IMR-90 (cell line): ENCODE measurements around the gene TENM4. TPM values are rescaled to one million over a fixed set of nuclear protein-coding genes. Genes with fewer than 3 reads are reported as not detected.
A peak's percentile ranks its signal among the peaks of the same experiment; 100 is the strongest.

Source experiments
- ATAC-seq: fragments of 200-7000 bp; cut with Tn5 transposase; 2 replicates; pipeline ENCODE4 v1.9.1; 2020; ENCODE audit warnings: low read depth, mild to moderate bottlenecking, moderate library complexity
- BruUV-seq: library from RNA; stranded (reverse); fragments of 400-500 nt; replicated peaks from 2 replicates; lab custom pipeline; 2021; lab: Mats Ljungman, UMichigan
- CTCF ChIA-PET: fragments of 300-600 bp; formaldehyde crosslinking; extraction: SDS; loops from one replicate; lab custom pipeline; 2021; ENCODE audit warnings: antibody characterized with exemption; lab: Yijun Ruan, JAX
- POLR2A ChIA-PET: fragments of 300-600 bp; sonication (Branson Sonifier 250); formaldehyde crosslinking; loops from one replicate; lab custom pipeline; 2022; ENCODE audit warnings: antibody characterized with exemption; ENCODE audit not compliant: unreplicated experiment; lab: Charles Lee
- DNase-seq: peaks from one replicate; pipeline ENCODE4 v3.0.0; 2013
- H2AFZ ChIP-seq: replicated peaks from 2 replicates; pipeline ENCODE3; 2013; ENCODE audit warnings: low read length, mild to moderate bottlenecking; ENCODE audit not compliant: poor library complexity
- H2AK5ac ChIP-seq: 2 replicates; pipeline ENCODE4 v1.6.1; 2013; ENCODE audit warnings: low read depth, low read length, inconsistent platforms
- H2AK9ac ChIP-seq: replicated peaks from 2 replicates; pipeline ENCODE3; 2013; ENCODE audit warnings: mild to moderate bottlenecking, low read depth, low read length, moderate library complexity; ENCODE audit not compliant: poor library complexity
- H2BK120ac ChIP-seq: 2 replicates; pipeline ENCODE4 v1.6.1; 2013; ENCODE audit warnings: low read depth, low read length, inconsistent platforms
- H2BK15ac ChIP-seq: 3 replicates; pipeline ENCODE4 v1.6.1; 2013; ENCODE audit warnings: low read depth, low read length, inconsistent platforms
- H2BK20ac ChIP-seq: 2 replicates; pipeline ENCODE4 v1.6.1; 2013; ENCODE audit warnings: low read depth, mild to moderate bottlenecking, inconsistent platforms, low read length, moderate library complexity
- H2BK5ac ChIP-seq: 2 replicates; pipeline ENCODE4 v1.6.1; 2013; ENCODE audit warnings: mild to moderate bottlenecking, low read depth, low read length, inconsistent platforms; ENCODE audit not compliant: poor library complexity, severe bottlenecking
- H3K14ac ChIP-seq: replicated peaks from 2 replicates; pipeline ENCODE4 v1.6.1; 2013; ENCODE audit warnings: low read depth, low read length, inconsistent platforms
- H3K18ac ChIP-seq: 2 replicates; pipeline ENCODE4 v1.6.1; 2013; ENCODE audit warnings: low read depth, low read length, control low read depth
- H3K23ac ChIP-seq: 2 replicates; pipeline ENCODE4 v1.6.1; 2013; ENCODE audit warnings: low read depth, low read length, inconsistent platforms
- H3K27ac ChIP-seq: 2 replicates; pipeline ENCODE4 v1.5.1; 2013; ENCODE audit warnings: mild to moderate bottlenecking, control low read depth, low read length; ENCODE audit not compliant: insufficient read depth
- H3K27me3 ChIP-seq: 2 replicates; pipeline ENCODE4 v1.6.1; 2013; ENCODE audit warnings: low read length; ENCODE audit not compliant: control insufficient read depth, insufficient read depth
- H3K36me3 ChIP-seq: 2 replicates; pipeline ENCODE4 v1.6.1; 2013; ENCODE audit warnings: low read length, mixed read lengths; ENCODE audit not compliant: control insufficient read depth, insufficient read depth
- H3K4ac ChIP-seq: 2 replicates; pipeline ENCODE4 v1.6.1; 2013; ENCODE audit warnings: low read depth, low read length, inconsistent platforms
- H3K4me1 ChIP-seq: 2 replicates; pipeline ENCODE4 v1.6.1; 2013; ENCODE audit warnings: low read length, mixed read lengths; ENCODE audit not compliant: control insufficient read depth, insufficient read depth
- H3K4me2 ChIP-seq: 2 replicates; pipeline ENCODE4 v1.6.1; 2013; ENCODE audit warnings: low read depth, mild to moderate bottlenecking, control low read depth, low read length, moderate library complexity
- H3K4me3 ChIP-seq: 2 replicates; pipeline ENCODE4 v1.5.1; 2013; ENCODE audit warnings: low read depth, mild to moderate bottlenecking, control low read depth, low read length, moderate library complexity; ENCODE audit not compliant: insufficient read depth
- H3K56ac ChIP-seq: 2 replicates; pipeline ENCODE4 v1.6.1; 2013; ENCODE audit warnings: low read length, inconsistent platforms; ENCODE audit not compliant: insufficient read depth; ENCODE audit errors: extremely low read depth
- H3K79me1 ChIP-seq, 2 experiments: 2 replicates each; pipeline ENCODE4 v1.6.1; 2013; ENCODE audit warnings: low read length in 2 of 2, inconsistent platforms in 1 of 2, low read depth in 1 of 2
- H3K9ac ChIP-seq: 2 replicates; pipeline ENCODE4 v1.6.1; 2013; ENCODE audit warnings: low read depth, low read length, control low read depth
- H3K9me1 ChIP-seq: 2 replicates; pipeline ENCODE4 v1.6.1; 2013; ENCODE audit warnings: low read length, inconsistent platforms; ENCODE audit not compliant: insufficient read depth
- H3K9me3 ChIP-seq: 2 replicates; pipeline ENCODE4 v1.6.1; 2013; ENCODE audit warnings: low read length; ENCODE audit not compliant: control insufficient read depth, insufficient read depth
- H4K20me1 ChIP-seq: 2 replicates; pipeline ENCODE4 v1.6.1; 2013; ENCODE audit warnings: low read length, inconsistent platforms; ENCODE audit not compliant: insufficient read depth
- H4K5ac ChIP-seq: 2 replicates; pipeline ENCODE4 v1.6.1; 2013; ENCODE audit warnings: mild to moderate bottlenecking, low read depth, low read length, control low read depth
- H4K8ac ChIP-seq, 2 experiments: 2 replicates each; pipeline ENCODE4 v1.6.1; 2013; ENCODE audit warnings: low read depth in 2 of 2, low read length in 2 of 2, control low read depth in 1 of 2, inconsistent platforms in 1 of 2
- H4K91ac ChIP-seq: 2 replicates; pipeline ENCODE4 v1.6.1; 2013; ENCODE audit warnings: low read depth, low read length, inconsistent platforms; ENCODE audit not compliant: insufficient read depth
- CEBPB ChIP-seq: IDR thresholded peaks from 2 replicates; pipeline ENCODE4 v1.6.1; 2012; ENCODE audit warnings: low read depth, low read length, improper control_type of control experiment
- CHD1 ChIP-seq: IDR thresholded peaks from 2 replicates; pipeline ENCODE4 v1.6.1; 2012; ENCODE audit warnings: low read depth, low read length, improper control_type of control experiment
- MAZ ChIP-seq: IDR thresholded peaks from 2 replicates; pipeline ENCODE4 v1.6.1; 2012; ENCODE audit warnings: low read depth, mild to moderate bottlenecking, low read length, improper control_type of control experiment, moderate library complexity, borderline replicate concordance
- RFX5 ChIP-seq: IDR thresholded peaks from 2 replicates; pipeline ENCODE4 v1.8.0; 2012; ENCODE audit warnings: low read depth, mild to moderate bottlenecking, low read length, moderate library complexity
- WGBS, 2 experiments: methylation state at CpG; one replicate each; pipeline versions ENCODE4 v1.1.5 to v1.1.7; 2013; ENCODE audit warnings: missing lambda C conversion rate in 2 of 2; ENCODE audit not compliant: insufficient read length in 1 of 2; ENCODE audit errors: extremely low coverage in 2 of 2; 5-methylcytosine and 5-hydroxymethylcytosine counted together
- dilution Hi-C: fragments of 300-500 bp; cut with HindIII; formaldehyde crosslinking; loops from one replicate; pipeline ENCODE4 v1.14.3; 2018; ENCODE audit warnings: low sequenced_read_pairs; ENCODE audit not compliant: unreplicated experiment
- in situ Hi-C: fragments of 300-500 bp; cut with MboI; formaldehyde crosslinking; loops from 3 replicates; pipeline ENCODE4 v1.14.3; 2019; ENCODE audit warnings: low sequenced_read_pairs, inconsistent platforms, mixed read lengths
- intact Hi-C: fragments of 100-400 bp; cut with micrococcal nuclease; formaldehyde crosslinking; loops from 2 replicates; pipeline ENCODE4 v1.10.0; 2022
- polyA plus RNA-seq, 3 experiments: library from polyadenylated mRNA; depleted of rRNA; stranded (reverse); fragments of >200 nt; gene quantifications; 2 replicates each; pipeline ENCODE4 v1.2.3, GENCODE V29; 2012; ENCODE audit warnings: low replicate concordance in 1 of 3
- total RNA-seq: library from RNA; depleted of rRNA; stranded (reverse); fragments of >200 nt; gene quantifications from 2 replicates; pipeline ENCODE4 v1.2.3, GENCODE V29; 2012

The TENM4 gene
- total and polyA plus RNA-seq, 2 of the 4 experiments (the other 2 are of a cell fraction): 7.4 to 9.0 TPM

GRCh38 chr11:79174045-79175008, 266.5 kb downstream of the TENM4 start (continued):
- TF ChIP-seq CHD1 (no peak), MAZ (no peak)

GRCh38 chr11:79173615-79174014, 267.2 kb downstream of the TENM4 start:
- no peak overlapping the region for H3K27ac ChIP-seq
- ChIA-PET POLR2A (no interaction called here), CTCF (no interaction called here)
- no peak overlapping the region for H2BK15ac ChIP-seq
- no peaks in the 10 kb centered on the region for H4K20me1 ChIP-seq
- no peak overlapping the region for H2BK20ac ChIP-seq
- dilution Hi-C loops: no loop called here
- peak overlapping the region; percentile 67 for H3K4me2 ChIP-seq
- intact Hi-C loops: no loop called here
- no peak overlapping the region for H4K8ac ChIP-seq
- no peak overlapping the region for H2AK9ac ChIP-seq
- WGBS, 2 experiments: 60% methylated on average over 2 of the region's 5 CpGs; no CpG with 5 or more reads in 1 of the 2 experiments
- H3K4me1 ChIP-seq: peaks cover 11% of the 10 kb centered on the region
- H3K18ac ChIP-seq: no peak overlapping the region
- H2AK5ac ChIP-seq: no peak overlapping the region
- TF ChIP-seq MAZ (no peak), CEBPB (no peak), RFX5 (no peak)
- H4K91ac ChIP-seq: no peak overlapping the region
- H3K9me1 ChIP-seq: no peaks in the 10 kb centered on the region; the same call in 1 of the 2 replicates
- no peak overlapping the region for H2BK120ac ChIP-seq
- no peaks in the 10 kb centered on the region for H3K9me3 ChIP-seq
- H2BK5ac ChIP-seq: no peak overlapping the region
- no peaks in the 10 kb centered on the region for H3K36me3 ChIP-seq
- peak overlapping the region; percentile 52 for H2AFZ ChIP-seq
- in situ Hi-C loops: no loop called here
- no peak overlapping the region for H3K56ac ChIP-seq
- ATAC-seq (peak; percentile 64), DNase-seq (peak; percentile 77)
- H3K9ac ChIP-seq: no peak overlapping the region
- H3K4ac ChIP-seq: no peak overlapping the region
- H3K4me3 ChIP-seq: no peak overlapping the region
- H3K14ac ChIP-seq: no peak overlapping the region
- no peaks in the 10 kb centered on the region for H3K79me1 ChIP-seq
- no peak overlapping the region for H4K5ac ChIP-seq
- H3K27me3 ChIP-seq: no peaks in the 10 kb centered on the region
- no TSS peak for BruUV-seq
- H3K23ac ChIP-seq: no peak overlapping the region
